NCI-H1930 (cell line): ENCODE results near the gene PHEX.
"Not testable (repeated sequence)": the region's sequence is repeated elsewhere in the genome, so short reads cannot be mapped to it uniquely, and the experiment has no call there.

ENCODE experiments used
- DNase-seq, 2 experiments: peaks; one replicate each; lab custom pipeline; 2025; lab: John Stamatoyannopoulos, UW

Gene PHEX

GRCh38 chrX:22247169-22247568 lies 215.0 kb downstream of the PHEX start:
- no peak for DNase-seq

DNA sequence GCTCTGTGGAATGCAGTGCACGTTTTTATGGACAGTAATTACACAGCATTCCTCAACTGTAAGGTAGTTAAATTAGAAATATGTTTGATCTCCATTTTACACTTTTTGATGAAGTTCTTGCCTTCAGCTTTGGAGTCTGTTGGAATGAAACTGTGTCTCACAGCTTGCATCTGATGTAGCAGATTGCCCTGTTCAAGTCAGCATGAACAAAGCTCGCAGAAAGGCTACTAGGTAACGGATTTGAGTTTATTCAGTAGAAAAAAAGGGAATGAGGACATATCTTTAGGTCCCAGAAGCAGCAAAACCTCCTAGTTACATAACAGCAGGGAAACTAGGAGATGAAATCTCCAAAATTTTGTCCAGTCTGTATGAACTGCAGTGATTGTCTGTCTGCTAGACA lies 216.3 kb downstream of the PHEX start:
- DNase-seq, result no peak

DNA sequence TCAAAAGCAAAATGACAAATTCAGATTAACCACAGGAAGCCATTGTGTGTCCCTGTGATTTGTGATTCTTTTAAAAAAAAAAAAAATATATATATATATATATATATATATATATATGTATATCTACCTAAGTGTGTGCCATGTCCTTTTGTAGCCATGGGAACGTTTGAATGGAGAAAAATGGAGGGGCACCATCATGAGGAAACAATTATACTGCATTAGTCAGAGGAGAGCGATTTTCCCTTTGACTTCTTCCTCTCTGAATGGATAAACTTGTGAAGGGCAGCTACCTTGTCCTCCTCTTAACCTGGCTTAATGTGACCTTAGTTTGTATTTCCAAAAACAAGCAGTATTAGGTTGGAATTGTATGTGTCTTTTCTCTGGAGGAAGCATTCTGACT lies 217.2 kb downstream of the PHEX start:
- DNase-seq, result no peak

- DNase-seq, result no peak
Observed at GRCh38 chrX:22268706-22269105, 236.6 kb downstream of the PHEX start.

- no peak for DNase-seq
Observed at GRCh38 chrX:22272613-22273012, 240.5 kb downstream of the PHEX start, which contains the start of gene CBLL2. Gene CBLL2, plus strand, starts transcription at chrX:22272913. Its CDS starts 79 bp downstream, at chrX:22272992.

DNA sequence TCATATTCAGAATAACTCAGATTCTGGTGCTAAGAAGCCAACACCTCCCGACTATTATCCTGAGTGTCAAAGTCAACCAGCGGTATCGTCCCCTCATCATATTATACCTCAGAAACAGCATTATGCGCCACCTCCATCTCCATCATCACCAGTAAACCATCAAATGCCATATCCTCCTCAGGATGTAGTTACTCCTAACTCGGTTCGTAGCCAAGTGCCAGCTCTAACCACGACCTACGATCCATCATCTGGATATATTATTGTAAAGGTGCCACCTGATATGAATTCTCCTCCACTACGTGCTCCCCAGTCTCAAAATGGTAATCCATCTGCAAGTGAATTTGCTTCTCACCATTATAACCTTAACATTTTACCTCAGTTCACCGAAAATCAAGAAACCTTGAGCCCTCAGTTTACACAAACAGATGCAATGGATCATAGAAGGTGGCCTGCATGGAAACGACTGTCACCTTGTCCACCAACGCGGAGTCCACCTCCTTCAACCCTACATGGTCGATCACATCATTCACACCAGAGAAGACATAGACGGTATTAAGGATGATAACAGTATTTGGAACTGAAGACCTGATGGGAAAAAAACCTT lies 241.7 kb downstream of the PHEX start:
- no peak for DNase-seq

- DNase-seq, result no peak
Observed at GRCh38 chrX:22276781-22277180, 244.7 kb downstream of the PHEX start.

GRCh38 chrX:22278375-22278774 lies 246.2 kb downstream of the PHEX start:
- no peak for DNase-seq

DNA sequence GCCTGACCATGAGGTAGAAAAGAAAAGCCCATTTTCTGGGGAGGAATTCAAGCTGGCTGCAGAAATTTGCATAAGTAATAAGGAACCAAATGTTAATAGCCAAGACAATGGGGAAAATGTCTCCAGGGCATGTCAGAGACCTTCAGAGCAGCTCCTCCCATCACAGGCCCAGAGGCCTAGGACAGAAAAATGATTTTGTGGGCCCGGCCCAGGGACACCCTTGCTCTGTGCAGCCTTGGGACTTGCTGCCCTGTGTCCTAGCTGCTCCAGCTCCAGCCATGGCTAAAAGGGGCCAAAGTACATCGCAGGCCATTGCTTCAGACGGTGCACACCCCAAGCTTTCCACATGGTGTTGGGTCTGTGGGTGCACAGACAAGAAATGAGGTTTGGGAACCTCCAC lies 257.1 kb downstream of the PHEX start:
- not testable (repeated sequence) for DNase-seq

- no peak for DNase-seq
Observed at GRCh38 chrX:22296871-22297270, 264.7 kb downstream of the PHEX start.

DNA sequence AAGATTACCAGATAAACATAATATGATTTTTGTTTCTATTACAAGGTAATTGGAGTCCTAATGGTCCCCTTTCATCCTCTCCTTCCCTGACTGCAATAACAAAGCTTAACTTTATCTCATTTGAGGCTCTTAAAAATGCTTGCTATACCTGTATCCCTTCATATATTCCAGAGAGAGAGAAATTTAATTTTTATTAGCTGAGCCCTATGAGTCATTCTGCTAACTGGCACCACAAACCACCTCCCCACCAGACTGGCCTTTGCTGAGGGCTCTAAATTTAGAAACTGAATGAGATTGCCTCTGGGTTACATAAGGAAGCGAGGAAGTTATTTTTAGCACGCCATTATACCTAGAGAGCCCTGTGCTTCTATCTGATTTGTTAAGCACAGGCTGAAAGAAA lies 268.0 kb downstream of the PHEX start:
- DNase-seq, result peak in 1 of 2 experiments; percentile 31
